CD4-positive, alpha-beta T cell treated with Interleukin-4 for 4 hours (primary cell): ENCODE results near the gene MRTO4.
"Not testable (repeated sequence)": the region's sequence is repeated elsewhere in the genome, so short reads cannot be mapped to it uniquely, and the experiment has no call there.

ENCODE experiments used
- DNase-seq: peaks from one replicate; pipeline ENCODE4 v3.0.0-alpha.2; 2020

Gene MRTO4

GRCh38 chr1:19251305-19252196 is at the start of gene MRTO4, which contains the start of gene EMC1:
MRTO4 (plus strand) TSS chr1:19251805; CDS start chr1:19251836, 31 bp downstream.
EMC1 (minus strand) TSS chr1:19251524; CDS start chr1:19251509, 15 bp downstream.
- peak; percentile 76 for DNase-seq

GRCh38 chr1:19202396-19202795 is 49.2 kb upstream of the MRTO4 start:
- no peak for DNase-seq

- DNase-seq: no peak
Observed at GRCh38 chr1:19203440-19203839, 48.2 kb upstream of the MRTO4 start.

- no peak for DNase-seq
Observed at GRCh38 chr1:19204446-19205266, 46.9 kb upstream of the MRTO4 start.

- no peak for DNase-seq
Observed at GRCh38 chr1:19205403-19205802, 46.2 kb upstream of the MRTO4 start.

GRCh38 chr1:19205845-19206244 is 45.8 kb upstream of the MRTO4 start:
- no peak for DNase-seq

GRCh38 chr1:19206947-19207346 is 44.7 kb upstream of the MRTO4 start:
- no peak for DNase-seq

GRCh38 chr1:19208710-19209438 is 42.7 kb upstream of the MRTO4 start:
- DNase-seq: no peak

GRCh38 chr1:19209439-19209989 is 42.1 kb upstream of the MRTO4 start:
- peak; percentile 29 for DNase-seq

- peak; percentile 94 for DNase-seq
Observed at GRCh38 chr1:19209990-19210771, 41.4 kb upstream of the MRTO4 start, which contains the start of gene UBR4. UBR4 (minus strand) TSS chr1:19210266; CDS start chr1:19210248, 18 bp downstream.

GRCh38 chr1:19210772-19211549 is 40.6 kb upstream of the MRTO4 start:
- DNase-seq: no peak

GRCh38 chr1:19212167-19212566 is 39.4 kb upstream of the MRTO4 start:
- no peak for DNase-seq

- no peak for DNase-seq
Observed at GRCh38 chr1:19213580-19213979, 38.0 kb upstream of the MRTO4 start.

- not testable (repeated sequence) for DNase-seq
Observed at GRCh38 chr1:19216585-19216984, 35.0 kb upstream of the MRTO4 start.

GRCh38 chr1:19219451-19219850 is 32.2 kb upstream of the MRTO4 start:
- no peak for DNase-seq

- DNase-seq: no peak
Observed at GRCh38 chr1:19220080-19220846, 31.3 kb upstream of the MRTO4 start.

GRCh38 chr1:19220991-19221390 is 30.6 kb upstream of the MRTO4 start:
- no peak for DNase-seq

- DNase-seq: no peak
Observed at GRCh38 chr1:19222573-19222972, 29.0 kb upstream of the MRTO4 start.

GRCh38 chr1:19222979-19223824 is 28.4 kb upstream of the MRTO4 start:
- DNase-seq: no peak
